Pancreas (tissue), 10 donors: Measurements from ENCODE around the gene ADCY4. TPM values are rescaled to one million over a fixed set of nuclear protein-coding genes. Genes with fewer than 3 reads are reported as not detected.

Source experiments
- ATAC-seq, 4 donors: fragments of 200-7000 bp; cut with Tn5 transposase; one replicate each; pipeline versions ENCODE4 v1.8.0 to v1.9.1; 2020; ENCODE audit warnings: mild to moderate bottlenecking in 4 of 4, moderate library complexity in 4 of 4
- DNase-seq, 6 donors: peaks; one replicate each; pipeline ENCODE4 v3.0.0-alpha.2; 2020
- FAIRE-seq: peaks from 2 replicates; lab custom pipeline; 2012; peaks lifted over from hg19 to GRCh38; lab: Jason Lieb, UNC
- H3K27ac ChIP-seq, 4 donors: fragments of 200-600 bp; sonication (generic); 1 replicate in 3 of 4; 2 replicates in 1 of 4; pipeline versions ENCODE4 v1.5.0 to v1.8.0; 2020
- H3K27me3 ChIP-seq, 4 donors: fragments of 200-600 bp; one replicate each; pipeline ENCODE4 v1.8.0; 2021
- H3K36me3 ChIP-seq, 3 donors: fragments of 200-600 bp; sonication (generic) in 1 of 3; one replicate each; pipeline versions ENCODE4 v1.5.0 to v1.8.0; 2020 to 2021
- H3K4me1 ChIP-seq, 3 donors: fragments of 200-600 bp; one replicate each; pipeline ENCODE4 v1.8.0; 2021
- H3K4me3 ChIP-seq, 4 donors: fragments of 200-600 bp; sonication (generic) in 2 of 4; one replicate each; pipeline versions ENCODE4 v1.5.0 to v1.8.0; 2020 to 2021
- H3K9me3 ChIP-seq, 4 donors: fragments of 200-600 bp; one replicate each; pipeline ENCODE4 v1.8.0; 2021
- WGBS, 2 donors: extraction: QIAGEN DNeasy Blood & Tissue Kit; methylation state at CpG; one replicate each; pipeline ENCODE4 v1.1.7; 2013; 5-methylcytosine and 5-hydroxymethylcytosine counted together
- intact Hi-C, 3 donors: fragments of 100-400 bp; cut with DNase I; formaldehyde crosslinking; loops; one replicate each; pipeline versions ENCODE4 v1.11.1 to v1.14.2; 2022
- polyA plus RNA-seq, 2 donors: library from polyadenylated mRNA; stranded (reverse); fragments of 200-250 nt; gene quantifications; one replicate each; pipeline ENCODE4 v1.2.3, GENCODE V29; 2013
- total RNA-seq, 6 donors: library from RNA; stranded (reverse); fragmentation: NEBNext Ultra II Directional in 4 of 6; extraction: Animal tissue kit (Norgen Biotek cat#: 25700) in 4 of 6; gene quantifications; one replicate each; pipeline versions ENCODE4 v1.2.1 to v1.2.4, GENCODE V29; 2021 to 2023
- TF ChIP-seq, protein P1 (sequence below), 4 donors: fragments of 200-600 bp; sonication (generic) in 3 of 4; IDR thresholded peaks; one replicate each; pipeline versions ENCODE4 v1.5.0 to v1.8.0; 2021; ENCODE audit warnings: antibody characterized with exemption in 4 of 4
- donor health status: healthy with polysubstance abuse.
- donor health status: DM: no; HTN: no; CAD: no; lungs with moderate emphysema.
- donor health status: DM: no; HTN: no; CAD: no.
- donor health status: control.
- donor health status: control.
- donor health status: Bipolar disorder and iron deficiency.
- donor health status: DM: yes; HTN: yes; CAD: no.
- donor health status: DM: no; HTN: no; CAD: no.
- donor health status: DM: no; HTN: no; CAD: no.
- donor health status: DM: yes; HTN: yes; CAD: no.

The ADCY4 gene
- total and polyA plus RNA-seq, 8 donors, result 3.2 to 59.3 (median 5.3) TPM

DNA sequence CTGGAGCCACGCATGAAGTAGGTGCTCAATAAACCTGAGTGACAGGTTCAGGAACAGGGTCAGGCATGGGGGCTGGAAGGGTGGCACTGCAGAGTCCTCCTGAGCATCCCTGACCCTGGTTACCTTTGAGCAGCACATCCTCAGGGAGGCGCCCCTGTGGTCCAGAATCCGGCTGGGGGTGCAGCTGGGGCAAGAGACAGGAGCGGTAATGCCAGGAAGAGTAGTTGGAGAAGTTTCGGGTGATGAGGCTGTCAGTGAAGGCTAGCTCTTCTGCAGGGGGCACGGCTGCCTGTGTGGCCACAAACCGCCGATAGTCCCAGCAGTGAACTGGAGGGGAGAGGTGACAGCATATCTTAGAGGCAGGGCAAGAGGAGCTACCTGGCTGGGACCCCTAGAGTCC, 65.5 kb downstream of the ADCY4 start:
- H3K27me3 ChIP-seq, result no peaks in the 10 kb centered on the region
- ATAC-seq (no peak), DNase-seq (peak in 2 of 6 donors; percentile 9 to 33), FAIRE-seq (no peak)
- H3K9me3 ChIP-seq, result no peaks in the 10 kb centered on the region
- no peak overlapping the region for H3K27ac ChIP-seq
- TF ChIP-seq, protein P1, sequence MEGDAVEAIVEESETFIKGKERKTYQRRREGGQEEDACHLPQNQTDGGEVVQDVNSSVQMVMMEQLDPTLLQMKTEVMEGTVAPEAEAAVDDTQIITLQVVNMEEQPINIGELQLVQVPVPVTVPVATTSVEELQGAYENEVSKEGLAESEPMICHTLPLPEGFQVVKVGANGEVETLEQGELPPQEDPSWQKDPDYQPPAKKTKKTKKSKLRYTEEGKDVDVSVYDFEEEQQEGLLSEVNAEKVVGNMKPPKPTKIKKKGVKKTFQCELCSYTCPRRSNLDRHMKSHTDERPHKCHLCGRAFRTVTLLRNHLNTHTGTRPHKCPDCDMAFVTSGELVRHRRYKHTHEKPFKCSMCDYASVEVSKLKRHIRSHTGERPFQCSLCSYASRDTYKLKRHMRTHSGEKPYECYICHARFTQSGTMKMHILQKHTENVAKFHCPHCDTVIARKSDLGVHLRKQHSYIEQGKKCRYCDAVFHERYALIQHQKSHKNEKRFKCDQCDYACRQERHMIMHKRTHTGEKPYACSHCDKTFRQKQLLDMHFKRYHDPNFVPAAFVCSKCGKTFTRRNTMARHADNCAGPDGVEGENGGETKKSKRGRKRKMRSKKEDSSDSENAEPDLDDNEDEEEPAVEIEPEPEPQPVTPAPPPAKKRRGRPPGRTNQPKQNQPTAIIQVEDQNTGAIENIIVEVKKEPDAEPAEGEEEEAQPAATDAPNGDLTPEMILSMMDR (IDR thresholded peaks at IDR 0.05), result no peak
- intact Hi-C loops, result no loop called here
- peaks cover 0 to 18% (median 0%) of the 10 kb centered on the region in 3 donors for H3K36me3 ChIP-seq
- peaks cover 11 to 22% (median 18%) of the 10 kb centered on the region in 3 donors for H3K4me1 ChIP-seq
- 94 to 96% methylated on average over 8 of the region's 8 CpGs for WGBS, 2 donors
- no peak overlapping the region for H3K4me3 ChIP-seq

Other genes with a start within 250 kb of the ADCY4 start
Only the 30 nearest of the 33 such genes appear.
- 1 to 10 TPM in 3 of 6 donors, under 1 TPM in 3; 0.37 to 2.4 (median 1.1) TPM for gene NRL, start 220.1 kb downstream of the ADCY4 start, total RNA-seq
- 1 to 10 TPM; 2.3 TPM for gene NRL, start 220.1 kb downstream of the ADCY4 start, polyA plus RNA-seq
- 10 to 100 TPM in 1 of 6 donors, 1 to 10 TPM in 5; 2.7 to 12.0 (median 4.0) TPM for gene FITM1, start 204.4 kb downstream of the ADCY4 start, total RNA-seq
- 10 to 100 TPM in 1 of 2 donors, 1 to 10 TPM in 1; 3.4 to 11.1 TPM for gene FITM1, start 204.4 kb downstream of the ADCY4 start, polyA plus RNA-seq
- 100 to 1,000 TPM in 2 of 6 donors, 10 to 100 TPM in 4; 46.4 to 107 (median 68.8) TPM for gene PSME1, start 198.9 kb downstream of the ADCY4 start, total RNA-seq
- gene PSME1, start 198.9 kb downstream of the ADCY4 start, polyA plus RNA-seq, result 100 to 1,000 TPM in 1 of 2 donors, 10 to 100 TPM in 1; 88.9 to 132 TPM
- 10 to 100 TPM in 5 of 6 donors, 1 to 10 TPM in 1; 8.1 to 18.8 (median 13.5) TPM for gene EMC9, start 193.5 kb downstream of the ADCY4 start, total RNA-seq
- gene EMC9, start 193.5 kb downstream of the ADCY4 start, polyA plus RNA-seq, result 10 to 100 TPM; 52.4 to 72.6 TPM
- 10 to 100 TPM; 33.9 to 90.3 (median 59.2) TPM for gene PSME2, start 188.5 kb downstream of the ADCY4 start, total RNA-seq
- 100 to 1,000 TPM; 180 to 285 TPM for gene PSME2, start 188.5 kb downstream of the ADCY4 start, polyA plus RNA-seq
- gene RNF31, start 187.6 kb downstream of the ADCY4 start, total RNA-seq, result 10 to 100 TPM; 25.8 to 44.2 (median 37.1) TPM
- gene RNF31, start 187.6 kb downstream of the ADCY4 start, polyA plus RNA-seq, result 100 to 1,000 TPM; 124 to 169 TPM
- 10 to 100 TPM; 20.3 to 60.7 (median 27.9) TPM for gene IRF9, start 173.8 kb downstream of the ADCY4 start, total RNA-seq
- 10 to 100 TPM; 50.7 to 60.8 TPM for gene IRF9, start 173.8 kb downstream of the ADCY4 start, polyA plus RNA-seq
- 1 to 10 TPM; 3.5 to 9.9 (median 4.5) TPM for gene REC8, start 163.0 kb downstream of the ADCY4 start, total RNA-seq
- 10 to 100 TPM; 22.8 to 41.1 TPM for gene REC8, start 163.0 kb downstream of the ADCY4 start, polyA plus RNA-seq
- 10 to 100 TPM; 24.6 to 62.0 (median 31.0) TPM for gene IPO4, start 146.3 kb downstream of the ADCY4 start, total RNA-seq
- 10 to 100 TPM; 21.3 to 29.4 TPM for gene IPO4, start 146.3 kb downstream of the ADCY4 start, polyA plus RNA-seq
- 10 to 100 TPM; 29.2 to 46.8 (median 38.4) TPM for gene TM9SF1, start 139.6 kb downstream of the ADCY4 start, total RNA-seq
- gene TM9SF1, start 139.6 kb downstream of the ADCY4 start, polyA plus RNA-seq, result 10 to 100 TPM; 20.5 to 34.4 TPM
- gene TSSK4, start 129.4 kb downstream of the ADCY4 start, total RNA-seq, result under 1 TPM in 5 of 6 donors, not detected in 1; 0.16 to 0.66 (median 0.40) TPM
- gene TSSK4, start 129.4 kb downstream of the ADCY4 start, polyA plus RNA-seq, result under 1 TPM; 0.14 to 0.46 TPM
- 10 to 100 TPM; 16.3 to 31.2 (median 22.4) TPM for gene CHMP4A, start 121.6 kb downstream of the ADCY4 start, total RNA-seq
- gene CHMP4A, start 121.6 kb downstream of the ADCY4 start, polyA plus RNA-seq, result 10 to 100 TPM; 35.4 to 79.9 TPM
- gene MDP1, start 119.0 kb downstream of the ADCY4 start, total RNA-seq, result 10 to 100 TPM in 2 of 6 donors, 1 to 10 TPM in 4; 7.8 to 11.9 (median 9.3) TPM
- 10 to 100 TPM; 20.4 to 31.7 TPM for gene MDP1, start 119.0 kb downstream of the ADCY4 start, polyA plus RNA-seq
- 10 to 100 TPM; 32.5 to 65.1 (median 46.9) TPM for gene NEDD8, start 102.7 kb downstream of the ADCY4 start, total RNA-seq
- gene NEDD8, start 102.7 kb downstream of the ADCY4 start, polyA plus RNA-seq, result 100 to 1,000 TPM in 1 of 2 donors, 10 to 100 TPM in 1; 62.8 to 118 TPM
- 10 to 100 TPM; 24.3 to 37.0 (median 28.6) TPM for gene GMPR2, start 102.1 kb downstream of the ADCY4 start, total RNA-seq
- 10 to 100 TPM; 23.6 to 48.1 TPM for gene GMPR2, start 102.1 kb downstream of the ADCY4 start, polyA plus RNA-seq
- gene TINF2, start 92.4 kb downstream of the ADCY4 start, total RNA-seq, result 10 to 100 TPM; 32.1 to 42.6 (median 34.4) TPM
- gene TINF2, start 92.4 kb downstream of the ADCY4 start, polyA plus RNA-seq, result 10 to 100 TPM; 23.8 to 43.8 TPM
- gene TGM1, start 71.9 kb downstream of the ADCY4 start, total RNA-seq, result 1 to 10 TPM; 1.2 to 3.8 (median 2.2) TPM
- 1 to 10 TPM; 4.8 to 5.4 TPM for gene TGM1, start 71.9 kb downstream of the ADCY4 start, polyA plus RNA-seq
- 10 to 100 TPM; 15.4 to 21.0 (median 18.2) TPM for gene RABGGTA, start 63.5 kb downstream of the ADCY4 start, total RNA-seq
- 10 to 100 TPM; 49.1 to 51.5 TPM for gene RABGGTA, start 63.5 kb downstream of the ADCY4 start, polyA plus RNA-seq
- 10 to 100 TPM in 3 of 6 donors, 1 to 10 TPM in 3; 6.1 to 15.3 (median 11.2) TPM for gene DHRS1, start 35.3 kb downstream of the ADCY4 start, total RNA-seq
- 10 to 100 TPM; 18.9 to 21.1 TPM for gene DHRS1, start 35.3 kb downstream of the ADCY4 start, polyA plus RNA-seq
- gene NOP9, start 35.2 kb downstream of the ADCY4 start, total RNA-seq, result 10 to 100 TPM in 4 of 6 donors, 1 to 10 TPM in 2; 8.8 to 13.9 (median 11.3) TPM
- gene NOP9, start 35.2 kb downstream of the ADCY4 start, polyA plus RNA-seq, result 1 to 10 TPM; 6.2 to 8.7 TPM
- 10 to 100 TPM in 3 of 6 donors, 1 to 10 TPM in 3; 6.3 to 11.3 (median 9.4) TPM for gene CIDEB, start 27.1 kb downstream of the ADCY4 start, total RNA-seq
- gene CIDEB, start 27.1 kb downstream of the ADCY4 start, polyA plus RNA-seq, result 10 to 100 TPM in 1 of 2 donors, 1 to 10 TPM in 1; 9.2 to 15.0 TPM
- 1 to 10 TPM; 1.5 to 3.0 (median 2.2) TPM for gene LTB4R2, start 24.9 kb downstream of the ADCY4 start, total RNA-seq
- gene LTB4R2, start 24.9 kb downstream of the ADCY4 start, polyA plus RNA-seq, result 1 to 10 TPM in 1 of 2 donors, under 1 TPM in 1; 0.73 to 3.1 TPM
- 1 to 10 TPM; 1.9 to 3.2 (median 2.3) TPM for gene LTB4R, start 23.6 kb downstream of the ADCY4 start, total RNA-seq
- 10 to 100 TPM; 13.0 to 15.5 TPM for gene LTB4R, start 23.6 kb downstream of the ADCY4 start, polyA plus RNA-seq
- 10 to 100 TPM in 1 of 6 donors, 1 to 10 TPM in 5; 3.9 to 12.1 (median 5.7) TPM for gene RIPK3, start 4.9 kb upstream of the ADCY4 start, total RNA-seq
- gene RIPK3, start 4.9 kb upstream of the ADCY4 start, polyA plus RNA-seq, result 10 to 100 TPM; 12.9 to 13.0 TPM
- gene NFATC4, start 33.1 kb upstream of the ADCY4 start, total RNA-seq, result 10 to 100 TPM in 3 of 6 donors, 1 to 10 TPM in 3; 3.3 to 27.5 (median 10.5) TPM
- gene NFATC4, start 33.1 kb upstream of the ADCY4 start, polyA plus RNA-seq, result 10 to 100 TPM; 77.0 to 97.9 TPM
- gene NYNRIN, start 63.9 kb upstream of the ADCY4 start, total RNA-seq, result 1 to 10 TPM; 2.1 to 9.0 (median 4.3) TPM
- 1 to 10 TPM; 2.7 to 5.6 TPM for gene NYNRIN, start 63.9 kb upstream of the ADCY4 start, polyA plus RNA-seq
- gene CBLN3, start 94.6 kb upstream of the ADCY4 start, total RNA-seq, result 1 to 10 TPM in 1 of 6 donors, under 1 TPM in 5; 0.47 to 5.6 (median 0.75) TPM
- 1 to 10 TPM in 1 of 2 donors, under 1 TPM in 1; 0.91 to 1.4 TPM for gene CBLN3, start 94.6 kb upstream of the ADCY4 start, polyA plus RNA-seq
- gene KHNYN, start 94.9 kb upstream of the ADCY4 start, total RNA-seq, result 10 to 100 TPM; 25.4 to 42.9 (median 27.9) TPM
- gene KHNYN, start 94.9 kb upstream of the ADCY4 start, polyA plus RNA-seq, result 10 to 100 TPM; 21.8 to 26.9 TPM
- 10 to 100 TPM; 22.0 to 33.8 (median 28.9) TPM for gene SDR39U1, start 107.7 kb upstream of the ADCY4 start, total RNA-seq
- gene SDR39U1, start 107.7 kb upstream of the ADCY4 start, polyA plus RNA-seq, result 100 to 1,000 TPM in 1 of 2 donors, 10 to 100 TPM in 1; 86.1 to 124 TPM
- gene CMA1, start 173.2 kb upstream of the ADCY4 start, total RNA-seq, result under 1 TPM in 2 of 6 donors, not detected in 4; 0.64 to 0.69 TPM
- gene CMA1, start 173.2 kb upstream of the ADCY4 start, polyA plus RNA-seq, result under 1 TPM in 1 of 2 donors, not detected in 1; 0.14 TPM